ENCODE measurements around the gene ANKS1A. TPM values are rescaled to one million over a fixed set of nuclear protein-coding genes. Genes with fewer than 3 reads are reported as not detected.

Gene ANKS1A
- polyA plus RNA-seq, 3 donors from 2014 or later = 1.3 to 4.3 (median 1.6) TPM

DNA sequence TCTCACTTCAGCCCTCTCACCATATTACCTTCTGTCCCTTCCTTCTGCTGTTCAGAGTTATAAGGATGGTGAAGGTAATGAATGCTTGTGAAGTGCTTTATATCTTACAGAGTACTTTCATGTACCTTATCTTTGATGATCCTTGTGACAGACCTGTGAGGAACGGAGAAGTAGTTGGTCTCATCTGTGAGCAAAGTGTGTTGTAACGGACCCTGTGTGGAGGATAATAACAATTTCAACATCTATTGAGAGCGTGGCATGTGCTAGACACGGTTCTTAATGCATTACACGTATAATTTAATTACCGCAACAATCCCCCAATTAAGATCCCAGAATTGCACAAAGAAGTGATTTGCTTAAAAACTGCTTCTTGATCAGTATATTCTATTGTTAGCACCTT is 124.6 kb downstream of the ANKS1A start:
- Mint-ChIP-seq H3K36me3 (peaks cover 7 to 20% (median 18%) of the 10 kb centered on the region in 3 donors), H3K27me3 (ENCODE audit: low read depth in 3 of 3) (peaks cover 0 to 3% (median 2%) of the 10 kb centered on the region in 3 donors), H3K27ac (no peak overlapping the region), H3K4me1 (no peaks in the 10 kb centered on the region), H3K9me3 (no peaks in the 10 kb centered on the region), H3K4me3 (no peak overlapping the region)
- DNase-seq = no peak

DNA sequence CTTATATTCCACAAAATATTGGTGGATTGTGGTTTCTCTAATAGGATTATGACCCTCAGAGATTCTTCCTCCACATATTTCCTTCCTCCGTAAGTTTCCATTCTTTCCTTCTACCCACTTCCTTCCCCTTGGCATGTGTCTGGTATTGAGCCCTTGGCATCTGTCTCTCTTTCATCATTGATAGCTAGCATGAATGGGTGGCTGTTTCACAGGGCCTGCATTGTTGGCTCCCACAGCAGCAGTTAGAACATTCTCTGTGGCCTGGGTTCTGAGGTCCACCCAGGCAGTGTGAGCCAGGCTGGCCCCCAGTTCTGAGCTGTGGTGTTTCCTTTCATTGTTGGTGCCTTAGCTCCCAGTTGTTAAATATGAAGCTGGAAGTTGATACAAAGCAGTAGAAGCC is 125.3 kb downstream of the ANKS1A start:
- H3K4me3 Mint-ChIP-seq = no peak overlapping the region
- H3K9me3 Mint-ChIP-seq = no peaks in the 10 kb centered on the region
- peaks cover 7 to 25% (median 17%) of the 10 kb centered on the region in 3 donors for H3K36me3 Mint-ChIP-seq
- H3K27ac Mint-ChIP-seq = no peak overlapping the region
- no peak for DNase-seq
- H3K4me1 Mint-ChIP-seq = no peaks in the 10 kb centered on the region
- peaks cover 0 to 3% (median 2%) of the 10 kb centered on the region in 3 donors for H3K27me3 Mint-ChIP-seq (ENCODE audit: low read depth in 3 of 3)

DNA sequence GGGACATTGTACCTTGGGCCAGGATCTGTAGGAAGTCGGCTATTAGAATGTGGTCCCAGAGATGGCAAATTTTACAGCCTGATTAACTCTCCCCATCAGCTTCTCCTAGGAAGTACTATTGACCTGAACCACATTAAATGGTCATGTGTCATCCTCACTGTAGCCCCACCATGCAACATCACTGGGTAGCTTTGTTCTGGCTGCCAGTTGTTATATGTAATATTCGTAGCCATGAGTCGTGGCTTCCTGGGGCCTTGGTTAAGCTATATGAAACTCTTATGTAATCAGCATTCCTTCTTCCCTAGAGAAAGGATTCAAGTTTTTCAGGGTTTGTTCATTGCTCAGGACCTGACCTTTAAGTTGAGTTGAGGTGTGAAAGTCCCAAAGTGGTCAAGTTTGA is 125.7 kb downstream of the ANKS1A start:
- Mint-ChIP-seq H3K27me3 (ENCODE audit: low read depth in 3 of 3) (peaks cover 0 to 3% (median 2%) of the 10 kb centered on the region in 3 donors), H3K9me3 (no peaks in the 10 kb centered on the region), H3K4me3 (no peak overlapping the region), H3K27ac (no peak overlapping the region), H3K4me1 (no peaks in the 10 kb centered on the region), H3K36me3 (peaks cover 11 to 29% (median 20%) of the 10 kb centered on the region in 3 donors)
- no peak for DNase-seq

DNA sequence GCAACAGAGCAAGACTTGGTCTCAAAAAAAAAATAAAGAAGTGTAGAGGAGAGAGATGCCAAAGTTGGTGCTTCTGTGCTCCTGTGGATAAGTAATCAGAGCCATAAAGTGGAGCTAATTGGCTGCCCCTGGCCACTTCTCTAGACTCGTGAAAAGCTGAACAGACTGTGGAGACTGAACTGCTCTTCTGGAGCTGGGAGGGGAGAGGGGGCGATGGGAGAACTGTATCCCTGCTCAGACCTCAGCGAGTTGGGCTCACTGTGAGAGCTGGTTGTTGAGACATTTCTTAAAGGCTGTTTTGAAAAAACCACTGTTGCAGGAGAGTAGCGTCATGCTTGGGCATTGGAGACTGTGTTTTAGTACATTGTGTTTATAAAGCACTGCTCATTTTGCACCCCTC is 126.4 kb downstream of the ANKS1A start:
- peaks cover 0 to 3% (median 2%) of the 10 kb centered on the region in 3 donors for H3K27me3 Mint-ChIP-seq (ENCODE audit: low read depth in 3 of 3)
- no peak for DNase-seq
- peaks cover 13 to 34% (median 17%) of the 10 kb centered on the region in 3 donors for H3K36me3 Mint-ChIP-seq
- no peaks in the 10 kb centered on the region for H3K4me1 Mint-ChIP-seq
- H3K27ac Mint-ChIP-seq = no peak overlapping the region
- H3K4me3 Mint-ChIP-seq = no peak overlapping the region
- H3K9me3 Mint-ChIP-seq = no peaks in the 10 kb centered on the region

DNA sequence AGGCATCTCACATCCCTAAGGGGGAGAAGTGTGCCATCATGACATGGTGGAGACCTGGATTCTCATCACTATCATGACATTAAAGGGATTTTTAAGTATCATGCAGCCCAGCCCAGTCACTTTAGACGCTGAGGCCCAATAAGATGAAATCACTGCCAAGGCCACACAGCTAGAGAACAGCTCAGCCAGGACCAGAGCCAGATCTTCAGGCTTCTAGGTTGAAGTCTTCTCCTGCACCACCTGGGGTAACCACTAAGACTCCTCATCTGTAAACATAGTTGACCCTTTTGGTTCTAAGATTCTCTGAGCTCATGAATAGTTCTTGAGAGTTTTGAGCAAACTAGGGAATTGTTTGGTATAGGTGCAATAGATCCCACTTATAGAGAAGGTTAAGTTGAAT is 126.9 kb downstream of the ANKS1A start:
- H3K36me3 Mint-ChIP-seq = peaks cover 13 to 37% (median 15%) of the 10 kb centered on the region in 3 donors
- H3K4me1 Mint-ChIP-seq = no peaks in the 10 kb centered on the region
- DNase-seq = no peak
- H3K4me3 Mint-ChIP-seq = no peak overlapping the region
- H3K27me3 Mint-ChIP-seq (ENCODE audit: low read depth in 3 of 3) = peaks cover 0 to 3% (median 2%) of the 10 kb centered on the region in 3 donors
- no peaks in the 10 kb centered on the region for H3K9me3 Mint-ChIP-seq
- no peak overlapping the region for H3K27ac Mint-ChIP-seq

DNA sequence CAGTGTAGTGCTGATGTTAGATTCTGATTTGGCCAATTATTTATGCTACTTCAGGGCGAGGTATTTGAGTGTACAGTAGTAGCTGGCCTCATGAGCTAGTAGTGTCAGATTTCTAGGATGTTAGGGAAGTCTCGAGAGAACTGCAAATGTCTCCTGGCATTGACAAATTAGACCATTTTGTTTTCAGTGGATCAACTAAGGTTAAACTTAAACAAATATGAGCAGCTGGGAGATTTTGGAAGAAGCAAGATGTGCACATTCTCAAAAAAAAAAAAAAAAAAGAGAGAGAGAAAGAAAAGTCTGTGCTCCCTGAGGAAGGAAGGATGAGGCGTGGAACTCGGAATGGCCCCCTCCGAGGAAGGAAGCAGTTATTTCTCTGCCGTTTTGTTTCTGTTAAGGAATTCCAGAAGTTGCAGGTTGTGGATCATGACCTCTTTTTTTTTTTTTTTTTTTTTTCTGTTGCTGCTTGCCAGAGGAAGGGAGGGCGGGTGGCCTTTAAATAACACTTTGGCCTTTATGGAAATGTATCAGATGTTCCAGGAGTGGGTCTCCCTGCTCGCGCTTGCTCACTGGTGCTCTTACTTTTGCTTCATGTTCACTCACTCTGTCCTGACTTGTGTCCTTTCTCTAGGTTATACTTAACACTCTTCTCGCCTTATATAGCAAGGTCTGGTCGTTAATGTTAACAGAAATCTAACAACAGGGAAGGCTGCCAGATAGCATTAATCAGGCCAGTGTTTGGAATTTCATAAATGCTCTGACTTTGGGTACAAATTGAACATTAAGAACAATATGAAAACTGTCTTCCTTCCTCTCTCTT is 127.7 kb downstream of the ANKS1A start:
- H3K36me3 Mint-ChIP-seq = peaks cover 13 to 37% (median 15%) of the 10 kb centered on the region in 3 donors
- no peak overlapping the region for H3K27ac Mint-ChIP-seq
- H3K27me3 Mint-ChIP-seq (ENCODE audit: low read depth in 3 of 3) = peaks cover 0 to 3% (median 2%) of the 10 kb centered on the region in 3 donors
- H3K4me1 Mint-ChIP-seq = no peaks in the 10 kb centered on the region
- no peak for DNase-seq
- no peak overlapping the region for H3K4me3 Mint-ChIP-seq
- H3K9me3 Mint-ChIP-seq = no peaks in the 10 kb centered on the region

DNA sequence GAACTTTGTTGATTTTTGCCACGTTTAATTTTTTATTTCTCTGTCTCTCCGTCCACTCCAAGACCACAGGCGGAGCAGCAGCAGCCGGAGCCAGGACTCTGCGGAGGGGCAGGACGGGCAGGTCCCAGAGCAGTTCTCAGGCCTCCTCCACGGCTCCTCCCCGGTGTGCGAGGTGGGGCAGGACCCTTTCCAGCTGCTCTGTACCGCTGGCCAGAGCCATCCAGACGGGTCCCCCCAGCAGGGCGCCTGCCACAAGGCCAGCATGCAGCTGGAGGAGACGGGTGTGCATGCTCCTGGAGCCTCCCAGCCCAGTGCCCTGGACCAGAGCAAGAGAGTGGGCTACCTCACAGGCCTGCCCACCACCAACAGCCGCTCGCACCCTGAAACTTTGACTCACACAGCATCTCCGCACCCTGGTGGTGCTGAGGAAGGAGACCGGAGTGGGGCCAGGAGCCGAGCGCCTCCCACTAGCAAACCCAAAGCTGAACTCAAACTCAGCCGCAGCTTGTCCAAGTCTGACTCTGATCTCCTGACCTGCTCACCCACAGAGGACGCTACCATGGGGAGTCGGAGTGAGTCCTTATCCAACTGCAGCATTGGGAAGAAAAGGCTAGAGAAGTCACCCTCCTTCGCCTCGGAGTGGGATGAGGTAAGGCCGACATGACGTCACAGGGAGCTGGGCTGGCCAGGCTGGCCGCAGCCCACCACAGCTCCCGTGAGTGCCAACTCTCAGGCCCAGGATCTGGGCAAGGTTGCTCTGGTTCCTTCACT is 128.5 kb downstream of the ANKS1A start:
- DNase-seq = no peak
- Mint-ChIP-seq H3K9me3 (no peaks in the 10 kb centered on the region), H3K36me3 (peaks cover 13 to 37% (median 15%) of the 10 kb centered on the region in 3 donors), H3K27ac (no peak overlapping the region), H3K27me3 (ENCODE audit: low read depth in 3 of 3) (peaks cover 0 to 3% (median 2%) of the 10 kb centered on the region in 3 donors), H3K4me3 (no peak overlapping the region), H3K4me1 (no peaks in the 10 kb centered on the region)

DNA sequence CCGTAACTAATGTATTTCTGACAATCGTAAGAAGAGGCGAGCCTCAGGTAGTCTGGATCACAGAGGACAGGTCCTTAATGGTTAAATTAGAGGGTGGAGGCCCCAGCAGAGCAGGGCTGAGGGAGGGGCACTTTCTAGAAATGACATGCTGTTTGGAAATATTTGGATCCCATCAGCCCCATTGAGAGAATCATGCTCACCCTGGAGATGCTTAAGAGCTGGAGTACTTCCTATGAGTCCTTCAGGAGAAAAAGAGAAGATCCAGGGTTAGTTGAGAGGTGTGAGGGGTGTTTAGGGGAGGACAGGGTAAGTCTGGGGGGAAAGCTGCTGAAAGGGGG is 129.1 kb downstream of the ANKS1A start:
- no peak overlapping the region for H3K4me3 Mint-ChIP-seq
- no peaks in the 10 kb centered on the region for H3K4me1 Mint-ChIP-seq
- peaks cover 13 to 37% (median 15%) of the 10 kb centered on the region in 3 donors for H3K36me3 Mint-ChIP-seq
- no peaks in the 10 kb centered on the region for H3K9me3 Mint-ChIP-seq
- no peak overlapping the region for H3K27ac Mint-ChIP-seq
- DNase-seq = no peak
- peaks cover 0 to 3% (median 2%) of the 10 kb centered on the region in 3 donors for H3K27me3 Mint-ChIP-seq (ENCODE audit: low read depth in 3 of 3)

DNA sequence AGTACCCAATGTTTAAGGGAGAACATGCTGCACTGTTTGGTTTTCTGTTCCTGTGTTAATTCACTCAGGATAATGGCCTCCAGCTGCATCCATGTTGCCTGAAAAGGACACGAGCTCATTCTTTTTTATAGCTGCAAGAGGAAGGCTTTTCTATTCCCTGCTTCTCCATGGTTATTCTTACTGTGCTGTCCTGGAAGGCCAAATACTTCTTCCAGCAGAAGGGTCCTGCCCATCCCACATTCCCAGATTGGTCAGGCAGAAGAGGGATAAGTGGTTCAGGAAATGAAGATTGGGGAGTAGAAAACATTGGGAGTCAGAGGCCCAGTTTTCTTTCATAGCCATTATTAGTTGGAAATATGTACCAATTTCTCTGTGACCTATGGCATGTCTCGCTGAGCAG is 129.7 kb downstream of the ANKS1A start:
- peaks cover 0 to 3% (median 2%) of the 10 kb centered on the region in 3 donors for H3K27me3 Mint-ChIP-seq (ENCODE audit: low read depth in 3 of 3)
- H3K4me3 Mint-ChIP-seq = no peak overlapping the region
- H3K36me3 Mint-ChIP-seq = peaks cover 13 to 37% (median 15%) of the 10 kb centered on the region in 3 donors
- DNase-seq = no peak
- no peaks in the 10 kb centered on the region for H3K9me3 Mint-ChIP-seq
- H3K4me1 Mint-ChIP-seq = no peaks in the 10 kb centered on the region
- no peak overlapping the region for H3K27ac Mint-ChIP-seq

DNA sequence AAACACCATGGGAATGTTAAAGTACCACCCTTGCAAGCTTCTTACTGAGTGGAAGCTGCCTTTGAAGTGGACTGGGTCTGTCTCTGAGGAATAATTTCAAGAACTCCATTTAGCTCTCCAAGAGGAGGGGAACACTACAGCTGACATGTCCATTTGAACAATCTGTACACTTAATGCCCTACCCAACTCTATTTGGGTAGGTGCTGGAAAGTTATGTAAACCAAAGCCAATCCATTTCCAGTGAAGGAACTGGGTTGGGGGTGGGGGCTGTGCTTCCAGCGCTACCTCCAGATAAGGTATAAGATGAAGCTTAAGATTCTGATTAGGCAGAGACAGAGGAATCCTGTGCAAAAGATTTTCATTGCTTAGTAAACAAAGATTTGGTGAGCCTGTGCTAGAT is 130.1 kb downstream of the ANKS1A start:
- H3K36me3 Mint-ChIP-seq = peaks cover 13 to 37% (median 15%) of the 10 kb centered on the region in 3 donors
- no peak for DNase-seq

DNA sequence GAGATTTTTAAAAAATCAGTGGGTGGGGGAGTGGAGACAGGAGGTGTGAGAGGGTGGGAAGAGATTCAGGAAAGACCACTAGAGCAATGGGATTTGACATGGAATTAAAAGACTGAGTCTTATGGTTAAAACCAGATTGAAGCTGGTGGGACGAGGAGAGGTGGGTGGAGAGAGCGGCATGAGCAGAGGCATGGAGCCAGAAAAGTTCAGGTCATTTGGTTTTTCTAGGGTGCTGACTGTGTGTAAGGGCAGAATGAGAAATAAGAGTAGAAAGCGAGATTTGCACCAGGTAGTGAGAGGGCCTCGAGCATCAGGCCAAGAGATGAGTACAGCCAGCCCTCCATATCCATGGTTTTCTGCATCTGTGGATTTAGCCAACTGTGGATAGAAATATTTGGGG is 130.8 kb downstream of the ANKS1A start:
- Mint-ChIP-seq H3K36me3 (peaks cover 9 to 39% (median 15%) of the 10 kb centered on the region in 3 donors), H3K4me3 (no peak overlapping the region), H3K27ac (no peak overlapping the region), H3K9me3 (no peaks in the 10 kb centered on the region), H3K4me1 (no peaks in the 10 kb centered on the region), H3K27me3 (ENCODE audit: low read depth in 3 of 3) (peaks cover 0 to 2% (median 0%) of the 10 kb centered on the region in 3 donors)
- DNase-seq = no peak

More for the DNA sequence above, 130.1 kb downstream of the ANKS1A start:
- H3K4me1 Mint-ChIP-seq = no peaks in the 10 kb centered on the region
- H3K27ac Mint-ChIP-seq = no peak overlapping the region
- H3K4me3 Mint-ChIP-seq = no peak overlapping the region
- peaks cover 0 to 3% (median 2%) of the 10 kb centered on the region in 3 donors for H3K27me3 Mint-ChIP-seq (ENCODE audit: low read depth in 3 of 3)
- H3K9me3 Mint-ChIP-seq = no peaks in the 10 kb centered on the region

DNA sequence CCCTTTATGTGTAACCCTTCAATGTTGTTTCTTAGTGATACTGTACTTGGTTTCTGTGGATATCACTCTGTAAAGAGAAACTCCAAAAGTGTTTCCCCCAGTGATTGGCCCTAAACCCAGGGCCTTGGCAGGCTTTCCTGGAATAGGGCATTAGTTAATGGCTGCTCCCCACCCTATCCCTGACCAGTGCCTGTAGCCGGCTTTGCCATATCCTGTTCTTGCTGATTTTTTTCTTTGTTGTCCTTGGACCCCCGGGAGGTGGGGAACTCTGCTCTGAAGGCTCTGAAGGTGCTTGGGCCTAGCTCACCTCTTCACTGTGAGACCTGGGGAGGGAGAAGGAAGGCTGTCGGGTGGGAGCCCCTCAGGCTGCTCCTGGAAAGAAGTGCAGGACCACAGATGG is 131.9 kb downstream of the ANKS1A start:
- H3K27ac Mint-ChIP-seq = no peak overlapping the region
- H3K4me3 Mint-ChIP-seq = no peak overlapping the region
- H3K9me3 Mint-ChIP-seq = no peaks in the 10 kb centered on the region
- peaks cover 0 to 2% (median 0%) of the 10 kb centered on the region in 3 donors for H3K27me3 Mint-ChIP-seq (ENCODE audit: low read depth in 3 of 3)
- peaks cover 3 to 7% of the 10 kb centered on the region in 2 donors for H3K4me1 Mint-ChIP-seq
- H3K36me3 Mint-ChIP-seq = peaks cover 9 to 39% (median 15%) of the 10 kb centered on the region in 3 donors
- DNase-seq = no peak

DNA sequence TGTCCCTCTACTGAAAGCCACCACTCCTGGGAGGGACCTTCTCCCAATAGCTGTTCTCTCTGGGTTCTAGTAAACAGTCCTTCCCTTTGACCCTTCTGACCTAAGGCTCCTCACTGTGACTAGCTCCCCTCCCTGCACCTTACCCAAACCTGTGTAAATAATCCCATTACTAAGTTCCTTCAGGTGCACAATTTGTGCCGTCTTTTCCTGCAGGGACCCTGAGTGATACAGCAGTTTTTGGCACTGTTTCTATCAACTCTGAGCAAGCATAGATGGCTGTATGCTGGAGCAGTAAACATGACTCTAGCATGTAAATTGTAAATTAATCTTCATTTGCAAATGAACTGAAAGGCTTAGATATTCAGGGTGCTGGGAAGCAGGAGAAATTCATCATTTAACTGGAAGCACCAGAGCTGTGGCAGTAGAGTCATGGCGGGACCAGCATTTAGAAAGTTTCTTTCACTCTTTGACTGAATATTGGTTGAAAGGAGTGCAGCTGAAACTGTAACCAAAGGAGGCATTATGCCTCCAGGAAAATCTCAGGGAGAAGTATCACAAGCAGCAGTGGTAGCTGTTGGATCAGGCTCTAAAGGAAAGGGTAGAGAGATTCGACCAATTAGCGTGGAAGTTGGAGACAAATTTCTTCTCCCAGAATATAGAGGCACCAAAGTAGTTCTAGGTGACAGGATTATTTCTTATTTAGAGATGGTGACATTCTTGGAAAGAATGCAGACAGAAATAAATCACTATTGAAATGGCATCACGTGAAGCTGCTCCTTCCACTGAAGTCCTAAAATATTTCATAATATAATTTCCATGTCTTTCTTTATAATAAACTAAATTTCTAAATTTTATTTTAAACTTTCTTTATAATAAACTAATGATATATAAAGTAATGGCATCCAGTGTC is 134.3 kb downstream of the ANKS1A start:
- Mint-ChIP-seq H3K27ac (no peak overlapping the region), H3K4me3 (no peak overlapping the region), H3K36me3 (peaks cover 6 to 26% (median 10%) of the 10 kb centered on the region in 3 donors), H3K27me3 (ENCODE audit: low read depth in 3 of 3) (peaks cover 0 to 2% (median 0%) of the 10 kb centered on the region in 3 donors), H3K9me3 (no peaks in the 10 kb centered on the region), H3K4me1 (peaks cover 3 to 7% of the 10 kb centered on the region in 2 donors)
- no peak for DNase-seq

All from immature natural killer cell (primary cell).